ENCODE data around the gene SELPLG.

Gene SELPLG

GRCh38 chr12:108675792-108676191 lies 42.1 kb upstream of the SELPLG start:
- in situ Hi-C loops (cut with HindIII; ENCODE audit: low sequenced_read_pairs), result no loop called here
- H3K4me3 ChIP-seq (ENCODE audit: low read depth, low read length), result no peak overlapping the region
- no peak for TF ChIP-seq CTCF (IDR thresholded peaks at IDR 0.05; ENCODE audit: low read depth, low read length, missing control alignments)
- DNase-seq (ENCODE audit: low read depth), result no peak

GRCh38 chr12:108672054-108672453 lies 38.4 kb upstream of the SELPLG start:
- no peak for DNase-seq (ENCODE audit: low read depth)
- no peak overlapping the region for H3K4me3 ChIP-seq (ENCODE audit: low read depth, low read length)
- TF ChIP-seq CTCF (IDR thresholded peaks at IDR 0.05; ENCODE audit: low read depth, low read length, missing control alignments), result no peak
- in situ Hi-C loops (cut with HindIII; ENCODE audit: low sequenced_read_pairs), result loop anchor here (25.0 kb wide), 1 partner anchor 165 kb away; no protein-coding TSS in a partner anchor

- in situ Hi-C loops (cut with HindIII; ENCODE audit: low sequenced_read_pairs), result loop anchor here (25.0 kb wide), 1 partner anchor 166 kb away; no protein-coding TSS in a partner anchor
- TF ChIP-seq CTCF (IDR thresholded peaks at IDR 0.05; ENCODE audit: low read depth, low read length, missing control alignments), result no peak
- DNase-seq (ENCODE audit: low read depth), result no peak
- H3K4me3 ChIP-seq (ENCODE audit: low read depth, low read length), result no peak overlapping the region
Observed at GRCh38 chr12:108671110-108671509, 37.4 kb upstream of the SELPLG start.

GRCh38 chr12:108670066-108670631 lies 36.5 kb upstream of the SELPLG start:
- in situ Hi-C loops (cut with HindIII; ENCODE audit: low sequenced_read_pairs), result loop anchor here (25.0 kb wide), 1 partner anchor 167 kb away; no protein-coding TSS in a partner anchor
- TF ChIP-seq CTCF (IDR thresholded peaks at IDR 0.05; ENCODE audit: low read depth, low read length, missing control alignments), result no peak

GRCh38 chr12:108668542-108668941 lies 34.8 kb upstream of the SELPLG start:
- TF ChIP-seq CTCF (IDR thresholded peaks at IDR 0.05; ENCODE audit: low read depth, low read length, missing control alignments), result no peak
- DNase-seq (ENCODE audit: low read depth), result no peak
- in situ Hi-C loops (cut with HindIII; ENCODE audit: low sequenced_read_pairs), result loop anchor here (5.0 to 25.0 kb wide), 3 partner anchors 56 to 169 kb away; partner anchors contain the start of genes ISCU and SART3
- no peak overlapping the region for H3K4me3 ChIP-seq (ENCODE audit: low read depth, low read length)

More at GRCh38 chr12:108670066-108670631, 36.5 kb upstream of the SELPLG start:
- H3K4me3 ChIP-seq (ENCODE audit: low read depth, low read length), result no peak overlapping the region
- DNase-seq (ENCODE audit: low read depth), result no peak

- no peak for TF ChIP-seq CTCF (IDR thresholded peaks at IDR 0.05; ENCODE audit: low read depth, low read length, missing control alignments)
- in situ Hi-C loops (cut with HindIII; ENCODE audit: low sequenced_read_pairs), result loop anchor here (5.0 to 25.0 kb wide), 3 partner anchors 57 to 169 kb away; partner anchors contain the start of genes ISCU and SART3
- H3K4me3 ChIP-seq (ENCODE audit: low read depth, low read length), result no peak overlapping the region
- DNase-seq (ENCODE audit: low read depth), result no peak
Observed at GRCh38 chr12:108668063-108668462, 34.4 kb upstream of the SELPLG start.
